ENCODE results near the gene LACRT. TPM values are rescaled to one million over a fixed set of nuclear protein-coding genes. Genes with fewer than 3 reads are reported as not detected.
A peak's percentile ranks its signal among the peaks of the same experiment; 100 is the strongest.
"Not testable (repeated sequence)": the region's sequence is repeated elsewhere in the genome, so short reads cannot be mapped to it uniquely, and the experiment has no call there.

LACRT gene
- total RNA-seq = not detected

GRCh38 chr12:54634795-54635194 lies at the start of gene LACRT:
LACRT (minus strand) TSS chr12:54634895; CDS start chr12:54634841, 54 bp downstream.
- no peak for DNase-seq

GRCh38 chr12:54683398-54683797 lies 48.7 kb upstream of the LACRT start:
- DNase-seq = no peak

GRCh38 chr12:54682674-54683073 lies 48.0 kb upstream of the LACRT start:
- DNase-seq = no peak

- DNase-seq = no peak
These were observed 45.7 kb upstream of the LACRT start for GRCh38 chr12:54680374-54680773.

GRCh38 chr12:54678131-54678530 lies 43.4 kb upstream of the LACRT start:
- DNase-seq = no peak

GRCh38 chr12:54667945-54668344 lies 33.2 kb upstream of the LACRT start:
- DNase-seq = no peak

GRCh38 chr12:54666008-54666407 lies 31.3 kb upstream of the LACRT start:
- no peak for DNase-seq

GRCh38 chr12:54665022-54665635 lies 30.4 kb upstream of the LACRT start:
- DNase-seq = not testable (repeated sequence)

- no peak for DNase-seq
These were observed 28.9 kb upstream of the LACRT start for GRCh38 chr12:54663603-54664002.

GRCh38 chr12:54662026-54662425 lies 27.3 kb upstream of the LACRT start:
- DNase-seq = no peak

- no peak for DNase-seq
These were observed 26.4 kb upstream of the LACRT start for GRCh38 chr12:54661048-54661447.

GRCh38 chr12:54660320-54660962 lies 25.7 kb upstream of the LACRT start:
- DNase-seq = no peak

- peak; percentile 54 for DNase-seq
These were observed 23.9 kb upstream of the LACRT start for GRCh38 chr12:54658306-54659264.

- DNase-seq = peak; percentile 30
These were observed 22.5 kb upstream of the LACRT start for GRCh38 chr12:54657105-54657607.

- DNase-seq = no peak
These were observed 20.2 kb upstream of the LACRT start for GRCh38 chr12:54654926-54655325.

GRCh38 chr12:54653025-54653424 lies 18.3 kb upstream of the LACRT start:
- no peak for DNase-seq

- no peak for DNase-seq
These were observed 16.2 kb upstream of the LACRT start for GRCh38 chr12:54650889-54651288.

GRCh38 chr12:54650409-54650808 lies 15.7 kb upstream of the LACRT start:
- no peak for DNase-seq

- DNase-seq = no peak
These were observed 15.1 kb upstream of the LACRT start for GRCh38 chr12:54649825-54650224.

- DNase-seq = no peak
These were observed 13.6 kb upstream of the LACRT start, which contains the start of gene DCD for GRCh38 chr12:54648265-54648664. DCD (minus strand) TSS chr12:54648365; CDS start chr12:54648303, 62 bp downstream.

- DNase-seq = no peak
These were observed 6.9 kb upstream of the LACRT start for GRCh38 chr12:54641554-54641953.

- DNase-seq = no peak
These were observed 6.4 kb upstream of the LACRT start for GRCh38 chr12:54641089-54641488.

GRCh38 chr12:54639112-54639511 lies 4.4 kb upstream of the LACRT start:
- not testable (repeated sequence) for DNase-seq
